ENCODE measurements around the gene PMFBP1.

PMFBP1 gene, protein sequence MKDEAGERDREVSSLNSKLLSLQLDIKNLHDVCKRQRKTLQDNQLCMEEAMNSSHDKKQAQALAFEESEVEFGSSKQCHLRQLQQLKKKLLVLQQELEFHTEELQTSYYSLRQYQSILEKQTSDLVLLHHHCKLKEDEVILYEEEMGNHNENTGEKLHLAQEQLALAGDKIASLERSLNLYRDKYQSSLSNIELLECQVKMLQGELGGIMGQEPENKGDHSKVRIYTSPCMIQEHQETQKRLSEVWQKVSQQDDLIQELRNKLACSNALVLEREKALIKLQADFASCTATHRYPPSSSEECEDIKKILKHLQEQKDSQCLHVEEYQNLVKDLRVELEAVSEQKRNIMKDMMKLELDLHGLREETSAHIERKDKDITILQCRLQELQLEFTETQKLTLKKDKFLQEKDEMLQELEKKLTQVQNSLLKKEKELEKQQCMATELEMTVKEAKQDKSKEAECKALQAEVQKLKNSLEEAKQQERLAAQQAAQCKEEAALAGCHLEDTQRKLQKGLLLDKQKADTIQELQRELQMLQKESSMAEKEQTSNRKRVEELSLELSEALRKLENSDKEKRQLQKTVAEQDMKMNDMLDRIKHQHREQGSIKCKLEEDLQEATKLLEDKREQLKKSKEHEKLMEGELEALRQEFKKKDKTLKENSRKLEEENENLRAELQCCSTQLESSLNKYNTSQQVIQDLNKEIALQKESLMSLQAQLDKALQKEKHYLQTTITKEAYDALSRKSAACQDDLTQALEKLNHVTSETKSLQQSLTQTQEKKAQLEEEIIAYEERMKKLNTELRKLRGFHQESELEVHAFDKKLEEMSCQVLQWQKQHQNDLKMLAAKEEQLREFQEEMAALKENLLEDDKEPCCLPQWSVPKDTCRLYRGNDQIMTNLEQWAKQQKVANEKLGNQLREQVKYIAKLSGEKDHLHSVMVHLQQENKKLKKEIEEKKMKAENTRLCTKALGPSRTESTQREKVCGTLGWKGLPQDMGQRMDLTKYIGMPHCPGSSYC

DNA sequence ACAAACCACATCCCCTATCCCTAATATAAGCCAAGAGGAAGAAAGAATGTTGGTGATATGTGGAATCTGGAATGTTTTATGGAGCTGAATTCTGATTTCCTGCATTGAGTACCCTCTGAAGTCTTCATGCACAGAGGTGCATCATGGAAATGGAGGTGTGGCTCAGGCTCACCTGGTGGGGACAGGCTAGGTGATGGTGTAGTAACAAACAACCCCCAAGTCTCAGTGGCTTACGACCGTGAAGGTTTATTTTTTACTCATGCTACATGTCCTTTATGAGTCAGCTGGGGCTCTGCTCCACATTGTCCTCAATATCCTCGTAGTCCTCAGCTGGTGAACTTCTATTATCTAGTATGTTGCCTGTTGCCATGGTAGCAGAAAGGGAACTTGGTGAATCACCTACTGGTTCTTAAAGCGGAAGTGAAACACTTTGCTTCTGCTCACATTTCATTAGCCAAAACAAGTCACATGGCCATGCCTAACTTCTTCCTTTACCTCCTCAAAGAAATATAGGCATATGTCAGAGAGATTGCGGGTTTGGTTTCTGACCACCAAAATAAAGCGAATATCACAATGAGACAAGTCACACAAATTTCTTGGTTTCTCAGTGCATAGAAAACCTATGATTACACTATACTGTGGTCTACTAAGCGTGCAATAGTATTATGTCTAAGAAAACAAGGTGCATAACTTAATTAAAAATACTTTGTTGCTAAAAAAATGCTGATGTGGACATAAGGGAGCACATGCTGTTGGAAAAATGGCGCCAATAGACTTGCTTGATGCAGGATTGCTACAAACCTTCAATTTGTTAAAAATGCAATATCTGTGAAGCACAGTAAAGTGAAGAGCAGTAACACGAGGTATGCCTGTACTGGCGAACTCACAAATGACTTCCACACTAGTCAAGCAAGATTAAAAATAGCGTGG, at the start of gene PMFBP1:
Gene PMFBP1, minus strand, starts transcription at position 51 of the 930 bp plus-strand sequence. CDS start 947 bp downstream, outside the sequence.
- peak; percentile 42 for DNase-seq

DNA sequence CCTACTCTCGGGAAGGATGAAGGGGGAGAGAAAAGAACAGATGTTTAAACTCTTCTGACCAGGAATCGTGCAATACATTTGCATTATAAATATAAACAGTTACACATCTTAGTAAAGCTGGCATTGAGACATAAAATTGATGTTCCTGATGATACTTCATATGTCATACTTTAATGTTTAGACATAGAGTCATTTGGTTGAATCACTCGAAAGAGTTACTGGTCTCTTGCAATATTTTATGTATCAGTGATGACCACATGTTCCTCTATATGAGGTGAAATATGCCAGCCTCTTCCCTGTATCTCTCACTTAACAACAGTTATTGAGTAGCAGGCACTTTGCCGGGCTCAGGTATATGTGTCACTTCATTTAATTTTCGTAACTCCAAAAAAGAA, 49.7 kb upstream of the PMFBP1 start:
- no peak for DNase-seq

DNA sequence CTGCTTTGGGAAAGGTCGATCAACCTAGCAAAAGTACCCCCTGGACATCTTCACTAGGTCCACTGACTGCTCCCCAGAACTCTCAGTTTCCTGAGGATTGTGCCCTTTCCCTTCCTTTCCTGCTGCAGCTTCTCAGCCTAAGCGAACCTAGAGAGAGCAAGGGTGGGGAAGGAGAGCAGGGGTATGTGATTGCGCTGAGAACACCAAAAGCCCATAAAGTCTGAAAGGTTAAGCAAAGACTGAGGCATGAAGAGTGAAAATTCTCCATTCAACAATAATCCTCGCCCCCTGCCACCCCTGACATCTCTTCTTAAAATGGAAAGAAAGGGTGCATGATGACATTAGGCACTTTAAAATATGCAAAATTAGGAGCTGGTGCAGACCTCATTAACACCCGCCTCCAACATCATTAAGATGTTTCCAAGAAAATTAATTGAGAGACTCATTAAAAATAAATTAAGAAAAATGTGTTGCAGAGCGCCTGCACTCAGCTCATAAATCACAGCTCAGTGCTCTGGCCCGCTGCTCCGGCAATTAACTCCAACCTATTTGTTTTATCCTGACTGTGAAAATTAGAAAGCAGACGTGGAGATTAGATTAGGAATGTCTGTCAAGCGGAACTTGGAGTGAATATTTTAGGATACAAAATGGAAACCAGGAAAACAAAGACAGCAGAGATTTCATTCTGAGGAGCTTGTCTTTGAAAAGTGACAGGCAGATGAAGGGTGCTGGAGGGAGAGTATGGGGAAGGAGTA, 49.1 kb upstream of the PMFBP1 start:
- DNase-seq = no peak

- no peak for DNase-seq
These were observed 47.3 kb upstream of the PMFBP1 start for GRCh38 chr16:72219282-72219681.

DNA sequence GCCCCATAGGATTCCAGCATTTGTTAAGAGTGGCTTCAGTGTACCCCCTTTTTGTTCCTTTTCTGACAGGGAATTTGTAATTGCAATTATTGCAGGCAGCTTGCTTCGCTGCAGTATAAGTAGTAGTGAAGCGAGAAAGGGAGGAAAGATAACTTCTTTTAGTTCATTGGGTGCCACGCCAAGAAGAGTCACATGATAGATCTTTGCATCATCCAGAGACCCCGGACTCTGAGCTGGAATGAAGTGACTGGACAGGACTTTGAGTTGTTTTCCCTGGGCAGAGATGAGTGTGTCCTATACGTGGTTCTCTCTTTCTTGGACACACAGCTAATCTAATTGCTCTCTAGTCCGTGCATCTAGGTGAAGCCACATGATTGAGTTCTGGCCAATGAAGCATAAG, 44.8 kb upstream of the PMFBP1 start:
- no peak for DNase-seq

GRCh38 chr16:72214821-72215220, 42.9 kb upstream of the PMFBP1 start:
- no peak for DNase-seq

GRCh38 chr16:72211110-72211509, 39.2 kb upstream of the PMFBP1 start:
- no peak for DNase-seq

- DNase-seq = no peak
These were observed 38.6 kb upstream of the PMFBP1 start for GRCh38 chr16:72210555-72210954.

GRCh38 chr16:72210072-72210471, 38.1 kb upstream of the PMFBP1 start:
- DNase-seq = no peak

DNA sequence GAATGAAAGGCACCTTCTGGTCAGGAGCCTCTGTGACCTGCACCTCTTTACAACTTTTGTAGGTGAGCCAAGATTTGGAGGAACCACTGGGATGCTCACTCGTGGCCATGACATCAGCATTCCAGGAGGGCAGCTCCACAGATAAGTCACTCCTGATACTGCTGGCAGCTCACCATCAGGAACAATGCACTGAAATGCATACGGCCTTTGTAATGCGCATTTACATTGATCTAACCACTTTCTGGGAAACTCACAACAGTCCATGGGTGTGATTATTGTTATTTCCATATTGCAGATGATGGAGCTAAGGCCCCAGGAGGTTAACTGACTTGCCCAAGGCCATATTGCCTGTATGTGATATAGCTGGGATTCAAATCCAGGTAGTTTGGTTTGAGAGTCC, 34.3 kb upstream of the PMFBP1 start:
- no peak for DNase-seq

GRCh38 chr16:72203401-72203800, 31.4 kb upstream of the PMFBP1 start:
- DNase-seq = peak; percentile 27

DNA sequence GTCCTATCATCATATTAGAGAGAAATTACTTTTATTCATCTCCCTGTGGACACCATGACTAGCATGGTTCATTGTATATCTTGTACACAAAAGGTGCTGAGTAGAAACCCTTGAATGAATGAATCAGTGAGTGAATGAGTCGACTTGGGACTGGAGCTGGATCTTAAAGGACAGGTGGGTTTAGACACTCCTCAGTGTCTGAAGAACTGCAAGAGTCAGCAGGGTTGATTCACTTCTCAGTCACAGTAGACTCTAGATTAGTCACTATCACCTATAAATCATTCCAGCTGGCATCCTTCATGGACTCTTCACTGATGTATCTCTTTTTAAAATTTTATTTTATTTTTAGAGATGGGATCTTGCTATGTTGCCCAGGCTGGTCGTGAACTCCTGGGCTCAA, 30.1 kb upstream of the PMFBP1 start:
- no peak for DNase-seq

GRCh38 chr16:72201387-72201786, 29.4 kb upstream of the PMFBP1 start:
- DNase-seq = no peak

DNA sequence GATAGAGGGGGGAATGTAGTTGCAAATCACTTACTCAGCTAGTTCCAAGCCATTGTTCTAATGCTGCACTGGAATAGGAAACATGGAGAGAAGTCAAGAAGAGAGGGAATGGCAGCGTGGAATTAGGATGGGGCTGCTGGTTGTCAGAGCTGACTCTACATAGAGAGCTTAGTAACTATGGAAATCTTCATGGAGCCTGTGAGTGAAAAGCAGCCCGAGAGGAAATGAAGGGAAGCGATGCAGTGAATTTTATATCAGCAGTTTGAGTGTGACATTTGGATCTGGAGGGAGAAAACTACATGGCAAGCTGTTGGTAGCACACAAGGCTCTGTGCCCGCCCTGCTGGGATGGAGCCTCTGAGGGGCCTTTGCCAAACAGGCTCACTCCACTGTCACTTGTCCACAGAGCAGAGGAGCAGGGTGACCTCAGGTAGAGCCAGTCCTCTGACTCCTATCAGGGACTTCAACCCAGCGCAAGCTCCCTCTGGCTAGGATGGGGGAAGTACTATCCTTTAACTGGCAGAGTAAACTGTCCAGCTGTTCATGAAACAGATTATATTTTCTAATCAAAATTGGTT, 27.9 kb upstream of the PMFBP1 start:
- no peak for DNase-seq

DNA sequence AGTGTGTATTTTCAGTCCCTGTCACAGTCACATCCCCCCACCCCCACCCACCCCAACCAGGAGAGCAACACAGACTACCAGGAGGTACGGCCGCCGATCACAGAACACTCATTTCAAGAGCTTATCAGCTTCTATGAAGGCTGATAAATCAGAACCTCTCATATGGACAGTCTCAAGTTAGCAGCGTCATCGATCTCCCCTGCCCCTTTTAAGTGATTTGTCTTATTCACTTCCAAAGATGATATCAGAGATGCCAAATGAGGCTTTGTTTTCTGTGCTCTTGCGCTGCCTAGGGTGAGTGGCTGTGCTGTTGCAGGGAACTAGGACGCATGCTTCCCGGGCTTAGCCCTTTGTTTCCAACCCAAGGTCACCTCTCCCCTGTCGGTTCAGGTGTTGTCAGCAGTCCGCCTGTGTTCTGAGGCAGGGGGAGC, 26.8 kb upstream of the PMFBP1 start:
- DNase-seq = no peak

DNA sequence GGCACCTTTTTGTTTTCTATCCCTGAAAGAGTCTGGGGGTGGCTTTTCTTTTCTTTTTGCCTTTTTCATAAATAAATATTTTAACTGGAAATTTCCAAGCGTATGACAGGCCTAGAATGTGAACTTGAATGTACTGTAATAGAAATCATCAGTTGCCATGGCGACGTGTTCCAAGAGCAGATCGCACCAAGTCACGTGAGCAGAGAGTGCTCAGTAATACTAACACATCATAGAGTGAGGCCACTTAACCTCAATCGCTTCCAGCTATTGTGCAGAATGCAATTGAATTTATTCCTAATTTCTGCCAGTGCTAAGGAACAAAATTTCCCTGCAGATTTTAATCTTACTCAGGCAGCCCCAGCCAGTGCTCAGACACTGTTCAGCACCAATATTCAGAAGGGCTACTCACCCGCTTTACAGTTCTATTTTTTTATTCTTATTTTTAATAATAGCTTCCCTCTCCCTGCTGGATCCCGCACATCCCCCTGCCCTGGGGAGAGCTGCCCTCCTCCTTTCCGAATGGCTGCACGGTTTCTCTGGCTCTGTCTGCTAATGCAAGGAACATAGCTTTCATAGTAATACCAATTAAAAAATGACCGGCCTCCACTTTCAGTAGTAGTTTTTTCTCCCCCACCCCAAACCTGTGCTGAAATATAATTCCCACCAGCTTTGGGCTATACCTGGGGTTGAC, 26.2 kb upstream of the PMFBP1 start:
- DNase-seq = no peak

DNA sequence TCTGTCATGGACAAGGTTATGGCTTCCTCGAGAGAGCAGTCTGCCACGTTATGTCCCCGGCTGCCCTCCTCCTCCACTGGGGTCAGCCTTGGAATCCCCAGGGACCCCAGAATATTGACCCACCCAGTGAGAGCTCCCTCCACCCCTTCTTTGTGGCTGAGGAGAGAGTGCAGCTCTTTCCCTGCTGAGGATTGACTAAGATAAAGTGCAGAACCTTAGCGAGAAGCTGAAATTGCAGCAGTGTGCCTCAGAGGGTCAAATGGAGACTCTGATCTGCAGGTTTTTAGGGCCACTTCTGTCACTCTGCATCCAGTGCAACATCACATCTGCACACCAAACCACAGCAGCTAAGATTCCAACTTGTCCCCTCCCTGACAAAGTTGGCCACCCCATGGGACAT, 25.6 kb upstream of the PMFBP1 start:
- no peak for DNase-seq

DNA sequence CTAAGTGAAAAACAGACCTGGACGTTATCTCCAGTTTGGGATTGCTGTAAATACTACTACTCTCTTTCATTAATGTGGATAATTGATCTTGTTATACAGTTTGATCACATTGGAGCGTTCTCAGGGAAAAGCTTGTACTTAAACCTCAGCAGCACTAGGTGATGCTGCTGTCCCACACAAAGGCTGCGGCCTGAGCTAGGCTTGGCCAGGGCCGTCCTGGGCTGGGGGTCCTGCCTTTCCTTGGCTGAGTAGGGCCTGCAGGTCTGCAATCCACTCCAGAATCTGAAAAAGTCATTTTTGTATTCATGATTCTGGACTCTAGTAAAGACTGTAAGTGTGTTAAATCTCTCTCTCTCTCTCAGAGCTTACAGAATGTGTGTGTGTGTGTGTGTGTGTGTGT, 23.7 kb upstream of the PMFBP1 start:
- DNase-seq = no peak

GRCh38 chr16:72191551-72191950, 19.6 kb upstream of the PMFBP1 start:
- DNase-seq = no peak

- DNase-seq = no peak
These were observed 18.0 kb upstream of the PMFBP1 start for GRCh38 chr16:72189865-72190371.

DNA sequence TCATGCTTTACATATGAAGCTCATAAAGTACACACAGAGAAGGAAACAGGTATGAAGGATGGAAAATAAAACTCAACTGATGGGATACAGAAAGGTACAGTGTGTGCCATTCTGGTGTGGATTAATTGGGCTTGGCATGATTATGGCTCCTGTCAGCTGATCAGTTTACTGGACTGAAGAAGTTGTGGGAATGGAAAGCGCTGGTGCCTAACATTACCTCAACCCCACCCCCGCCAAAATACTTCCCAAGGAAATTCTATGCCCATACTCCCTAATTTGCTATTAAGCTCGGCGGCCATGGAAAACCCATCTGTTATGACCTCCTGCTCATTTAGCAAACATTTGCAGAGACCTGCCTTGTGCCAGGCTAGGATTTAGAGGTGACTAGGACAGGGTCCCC, 16.6 kb upstream of the PMFBP1 start:
- no peak for DNase-seq

All from CD4-positive, alpha-beta T cell treated with Interleukin-12 subunit alpha and Interleukin-12 subunit beta, for 1 hour (primary cell).